NCI-H1417 (cell line): ENCODE measurements around the gene SESN3.
"Not testable (repeated sequence)": the region's sequence is repeated elsewhere in the genome, so short reads cannot be mapped to it uniquely, and the experiment has no call there.

Source experiments
- DNase-seq, 3 experiments: peaks; one replicate each; lab custom pipeline; 2025; lab: John Stamatoyannopoulos, UW

SESN3 gene, protein sequence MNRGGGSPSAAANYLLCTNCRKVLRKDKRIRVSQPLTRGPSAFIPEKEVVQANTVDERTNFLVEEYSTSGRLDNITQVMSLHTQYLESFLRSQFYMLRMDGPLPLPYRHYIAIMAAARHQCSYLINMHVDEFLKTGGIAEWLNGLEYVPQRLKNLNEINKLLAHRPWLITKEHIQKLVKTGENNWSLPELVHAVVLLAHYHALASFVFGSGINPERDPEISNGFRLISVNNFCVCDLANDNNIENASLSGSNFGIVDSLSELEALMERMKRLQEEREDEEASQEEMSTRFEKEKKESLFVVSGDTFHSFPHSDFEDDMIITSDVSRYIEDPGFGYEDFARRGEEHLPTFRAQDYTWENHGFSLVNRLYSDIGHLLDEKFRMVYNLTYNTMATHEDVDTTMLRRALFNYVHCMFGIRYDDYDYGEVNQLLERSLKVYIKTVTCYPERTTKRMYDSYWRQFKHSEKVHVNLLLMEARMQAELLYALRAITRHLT

DNA sequence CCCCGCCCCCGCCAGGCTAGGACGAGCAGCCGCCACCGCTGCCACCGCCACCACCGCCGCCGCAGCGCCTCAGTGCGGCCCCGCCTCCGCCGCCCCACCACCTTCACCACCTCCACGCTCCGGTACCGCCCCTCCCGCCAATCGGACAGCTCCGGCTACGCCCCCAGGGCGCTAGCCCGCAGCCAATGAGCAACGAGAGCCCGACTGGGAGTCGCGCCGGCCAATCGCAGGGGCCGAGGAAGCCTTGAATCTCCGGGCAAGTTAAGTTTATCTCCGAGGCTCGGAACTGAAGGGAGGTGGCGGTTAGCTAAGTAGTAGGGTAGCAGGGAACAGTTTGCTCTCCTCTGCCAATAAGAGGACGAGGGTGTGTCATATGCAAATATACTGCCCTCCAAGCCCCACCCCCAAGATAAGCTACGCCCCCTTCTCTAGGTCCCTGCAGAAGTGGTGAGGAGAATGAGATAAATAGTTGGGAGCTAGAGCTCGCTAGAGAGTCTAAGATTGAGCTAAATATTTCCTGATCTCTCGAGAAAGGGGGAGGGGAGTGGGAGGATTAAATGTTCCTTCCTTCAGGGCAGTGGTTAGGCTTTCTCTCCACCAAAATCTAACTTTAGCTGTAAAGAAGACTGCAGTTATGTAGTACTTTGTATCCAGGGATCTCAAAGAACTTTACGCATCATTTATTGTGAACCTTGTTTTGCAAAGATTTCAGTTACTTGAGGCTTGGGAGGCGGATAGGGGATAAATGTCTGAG lies at the start of gene SESN3:
TSS of gene SESN3 (minus strand) at position 76 of the 754 bp plus-strand sequence. CDS start 342 bp downstream, outside the sequence.
- DNase-seq, result peak; percentile 97 to 100 (median 99)

DNA sequence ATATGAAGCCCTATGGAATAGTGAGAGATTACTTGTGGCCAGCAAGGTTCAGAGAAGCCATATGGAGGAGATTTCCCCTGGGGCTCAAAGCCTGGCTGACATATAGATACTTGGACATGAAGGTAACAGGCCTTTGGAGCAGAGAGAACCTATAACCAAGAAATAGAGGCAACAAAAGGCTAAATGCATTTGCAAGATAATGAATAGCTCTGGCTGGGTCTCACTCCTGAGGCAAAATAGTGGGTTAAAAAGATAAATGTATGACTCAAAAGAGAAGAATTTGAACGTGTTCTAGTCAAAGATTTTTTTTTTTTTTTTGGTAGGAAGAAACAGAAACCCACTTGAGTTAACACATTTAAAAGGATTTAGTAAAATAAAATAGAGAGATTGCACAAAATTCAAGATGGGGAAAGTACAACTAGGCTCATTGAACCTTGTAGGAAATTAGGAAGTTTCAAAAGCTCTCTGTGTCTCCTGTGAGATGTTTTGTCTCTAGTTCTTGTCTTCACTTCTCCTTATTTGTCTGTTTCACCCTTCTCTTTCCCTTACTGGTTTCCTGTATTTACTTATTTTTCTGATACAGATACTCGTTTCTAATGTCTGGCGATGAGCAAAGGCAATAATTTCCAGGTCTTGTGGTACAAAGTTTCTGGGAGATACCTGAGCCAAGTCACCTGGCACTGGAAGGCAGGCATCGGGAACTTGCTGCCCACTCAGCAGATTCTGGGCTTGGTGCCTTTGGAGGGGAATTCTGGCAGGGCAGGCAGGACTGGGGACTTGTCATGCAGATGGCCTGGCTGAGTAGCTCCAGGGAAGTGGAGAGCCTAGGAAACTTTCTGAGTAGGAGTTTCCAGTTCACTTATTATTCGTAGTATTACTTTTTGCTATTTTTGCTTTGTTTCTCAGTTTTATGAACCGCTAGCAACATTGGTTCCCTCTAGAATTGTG lies 49.2 kb upstream of the SESN3 start:
- no peak for DNase-seq

DNA sequence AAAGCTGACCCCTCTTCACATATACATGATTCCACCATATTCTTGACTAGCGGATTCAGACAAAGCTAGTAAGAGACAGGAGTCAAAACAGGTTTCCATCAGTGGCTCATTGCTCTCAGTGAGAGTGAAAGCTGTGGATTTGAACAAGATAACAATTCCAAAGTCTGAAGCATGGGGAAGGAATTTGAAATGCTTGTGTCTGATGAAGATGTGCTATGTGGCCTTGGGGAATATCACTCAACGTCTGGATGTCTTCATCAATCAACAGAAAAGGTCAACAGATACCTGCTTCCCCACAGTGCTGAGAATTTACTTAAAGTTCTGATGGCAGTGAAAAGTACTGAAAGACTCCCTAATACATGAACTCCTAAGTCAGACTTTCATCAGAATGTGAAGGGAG lies 46.9 kb upstream of the SESN3 start:
- no peak for DNase-seq

DNA sequence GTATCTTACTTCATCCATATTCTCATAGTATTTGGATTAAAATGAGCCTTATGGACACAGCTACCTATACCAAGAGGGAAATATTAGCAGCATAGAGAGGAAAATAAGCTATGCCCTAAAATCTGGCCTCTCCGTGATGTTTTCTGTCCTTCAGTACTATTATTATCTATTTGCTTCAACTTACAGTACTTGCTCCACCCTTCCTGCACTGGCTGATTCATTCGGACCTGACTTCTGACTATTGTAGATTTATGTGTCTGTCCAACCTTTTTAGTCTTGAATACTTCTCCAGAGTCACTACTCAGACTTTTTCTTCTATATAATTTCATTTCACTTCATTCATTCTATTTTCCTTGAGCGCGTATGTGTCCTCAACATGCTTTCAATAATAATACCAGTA lies 45.1 kb upstream of the SESN3 start:
- no peak for DNase-seq

DNA sequence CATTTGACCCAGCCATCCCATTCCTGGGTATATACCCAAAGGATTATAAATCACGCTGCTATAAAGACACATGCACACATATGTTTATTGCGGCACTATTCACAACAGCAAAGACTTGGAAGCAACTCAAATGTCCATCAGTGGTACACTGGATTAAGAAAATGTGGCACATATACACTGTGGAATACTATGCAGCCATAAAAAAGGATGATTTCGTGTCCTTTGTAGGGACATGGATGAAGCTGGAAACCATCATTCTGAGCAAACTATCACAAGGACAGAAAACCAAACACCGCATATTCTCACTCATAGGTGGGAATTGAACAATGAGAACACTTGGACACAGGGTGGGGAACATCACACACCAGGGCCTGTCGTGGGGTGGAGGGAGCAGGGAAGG lies 42.6 kb upstream of the SESN3 start:
- not testable (repeated sequence) for DNase-seq

DNA sequence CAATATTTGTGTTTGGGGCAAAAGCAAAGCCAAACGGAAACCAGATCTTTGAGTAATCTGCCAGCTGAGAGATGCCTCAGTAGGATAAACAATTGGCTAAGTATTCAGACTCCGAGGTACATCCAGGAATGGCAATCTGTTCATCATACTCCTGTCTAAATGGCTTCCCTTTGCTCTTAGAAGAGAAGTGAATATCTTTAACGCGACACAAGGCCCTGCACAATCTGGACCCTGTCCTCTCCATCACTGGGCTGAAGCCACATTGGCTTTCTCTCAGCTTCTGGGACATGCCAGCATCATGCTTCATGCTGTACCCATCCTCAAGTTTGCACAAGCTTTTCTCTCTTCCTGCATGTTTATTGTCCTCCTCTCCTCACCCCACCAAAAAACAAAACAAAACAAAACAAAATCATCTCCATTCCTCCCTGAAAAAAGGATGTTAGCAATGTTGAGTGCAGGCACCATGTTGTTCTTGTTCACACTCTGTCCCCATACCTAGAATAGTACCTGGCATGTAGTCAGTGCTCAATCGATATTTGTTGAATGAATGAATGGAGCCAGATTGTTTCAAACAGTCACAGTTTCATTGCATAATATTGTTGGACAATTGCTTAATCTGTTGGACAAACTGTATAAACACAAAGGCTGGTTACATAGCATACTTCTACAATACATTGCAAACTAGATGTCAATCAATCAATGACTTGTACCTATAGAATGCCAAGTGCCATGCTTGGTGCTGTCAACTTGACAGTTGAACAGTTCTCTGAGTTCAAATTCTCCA lies 38.2 kb upstream of the SESN3 start:
- DNase-seq, result no peak

DNA sequence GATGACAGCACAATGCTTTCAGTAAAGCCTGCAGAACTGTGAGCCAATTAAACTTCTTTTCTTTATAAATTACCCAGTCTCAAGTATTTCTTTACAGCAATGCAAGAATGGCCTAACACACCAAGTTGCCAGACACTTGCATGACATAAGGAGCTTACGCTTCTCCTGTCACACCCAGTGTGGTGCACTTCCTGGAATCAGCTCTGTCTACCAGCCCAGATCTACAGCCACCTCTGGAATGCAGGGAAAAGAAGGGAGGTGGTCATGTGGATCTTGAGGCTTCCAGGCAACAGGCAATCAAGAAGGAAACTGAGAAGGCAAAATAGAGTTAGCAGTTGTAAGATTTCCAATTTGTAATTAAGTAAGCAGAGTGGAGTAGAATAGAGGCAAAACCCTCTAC lies 37.4 kb upstream of the SESN3 start:
- no peak for DNase-seq

DNA sequence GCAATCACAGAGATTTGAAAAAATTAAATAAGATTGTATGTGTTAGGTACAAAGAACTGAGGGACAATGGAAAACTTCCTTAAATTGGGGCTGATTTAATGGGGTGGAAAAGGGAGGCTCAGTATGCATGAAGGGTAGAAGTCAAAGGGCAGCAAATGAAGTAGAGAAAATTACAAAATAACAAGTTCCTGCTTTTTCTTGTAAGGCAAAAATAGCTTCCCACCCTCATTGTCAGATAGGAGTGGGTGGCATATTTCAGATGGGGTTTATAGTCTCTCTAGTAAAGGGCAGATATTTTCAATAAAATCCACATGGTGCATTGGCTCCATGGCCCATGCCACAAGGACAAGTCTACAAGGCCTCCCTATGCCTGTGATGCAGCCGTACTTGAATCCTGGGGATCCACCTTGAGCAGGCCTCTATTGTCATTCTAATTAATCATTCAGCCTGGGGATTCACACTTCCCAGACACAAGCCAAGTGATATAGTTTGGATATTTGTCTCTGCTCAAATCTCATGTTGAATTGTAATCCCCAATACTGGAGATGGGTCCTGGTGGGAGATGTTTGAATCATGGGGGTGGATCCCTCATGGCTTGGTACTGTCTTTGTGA lies 36.7 kb upstream of the SESN3 start:
- no peak for DNase-seq

DNA sequence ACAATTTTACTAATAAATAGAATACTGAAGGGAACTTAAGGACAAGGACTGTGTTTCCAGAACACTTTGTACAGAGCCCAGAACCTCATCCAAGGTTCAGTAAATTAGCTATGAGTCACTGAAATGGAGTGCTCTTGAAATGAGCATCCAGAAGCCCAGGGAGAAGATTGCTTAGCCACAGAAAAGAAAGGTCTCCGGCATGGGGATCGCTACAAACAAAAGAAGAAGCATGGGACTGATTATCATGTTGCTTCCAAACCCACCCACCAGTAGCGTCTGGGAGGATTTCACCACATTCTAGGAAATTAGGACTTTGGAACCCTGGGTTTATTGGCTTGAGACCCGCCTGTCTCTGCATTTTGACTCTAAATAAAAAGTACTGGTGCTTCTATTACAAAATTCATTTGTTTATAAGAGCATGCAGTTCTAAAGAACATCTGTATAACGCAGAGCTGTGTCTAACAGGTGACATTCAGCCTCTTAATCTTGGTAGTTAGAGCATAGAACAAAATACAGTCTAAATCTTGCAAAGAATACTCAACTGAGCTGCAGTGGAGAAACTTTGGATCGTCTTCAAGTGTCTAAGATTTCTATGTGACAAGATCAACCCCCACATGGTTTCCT lies 35.9 kb upstream of the SESN3 start:
- DNase-seq, result peak in 1 of 3 experiments; percentile 16

DNA sequence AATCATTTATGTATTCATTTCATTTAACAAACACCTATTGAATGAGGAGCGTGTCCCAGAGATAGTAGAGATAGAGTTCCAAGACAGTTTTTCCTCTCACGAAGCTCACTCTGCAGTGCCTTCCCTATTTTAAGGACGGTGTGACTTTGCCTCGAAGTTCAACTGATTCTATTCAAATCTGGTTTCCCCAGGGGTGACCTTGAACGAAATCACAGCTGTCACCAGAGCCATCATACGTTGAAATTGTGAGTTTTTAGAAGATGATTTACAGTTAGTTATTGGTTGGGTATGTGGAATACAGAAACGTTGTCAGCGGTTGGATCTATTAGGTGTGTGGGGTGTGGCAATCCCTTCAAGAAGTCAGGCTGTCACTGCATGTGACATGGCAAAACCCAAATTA lies 33.9 kb upstream of the SESN3 start:
- DNase-seq, result peak in 1 of 3 experiments; percentile 27

DNA sequence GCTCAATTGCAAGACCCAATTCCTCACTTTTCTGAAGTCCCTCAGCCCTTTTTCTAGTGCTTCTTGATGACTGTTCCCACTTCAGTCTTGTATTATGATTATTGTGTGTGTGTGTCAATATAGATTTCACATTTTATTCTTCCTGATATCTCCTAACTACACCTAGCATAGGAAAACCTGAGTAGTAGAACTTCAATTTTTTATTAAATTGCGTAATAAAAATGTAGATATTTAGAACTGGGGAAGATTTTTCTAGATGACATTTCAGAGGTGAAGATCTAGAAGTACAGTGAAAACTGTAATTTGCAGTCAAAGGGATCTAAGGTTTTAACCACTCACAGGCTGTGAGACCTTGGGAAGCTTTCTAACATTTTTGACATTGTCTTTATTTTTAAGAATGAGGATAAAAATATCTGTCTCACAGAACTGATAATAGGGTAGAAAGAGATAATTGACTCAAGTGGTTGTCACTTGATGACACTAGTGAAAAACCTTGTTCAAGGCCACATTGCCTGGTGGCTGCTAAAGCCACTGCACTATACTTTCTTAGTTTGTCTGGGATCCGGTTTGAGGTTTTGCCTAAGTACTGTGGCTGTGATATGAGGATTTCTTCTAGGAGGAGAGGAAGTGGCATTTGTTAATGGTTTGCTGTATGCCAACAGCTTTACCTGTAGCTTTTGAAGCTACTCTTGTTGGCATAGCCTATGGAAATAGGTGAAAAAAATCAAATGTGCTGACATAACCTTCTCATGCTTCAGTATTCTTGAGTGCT lies 32.2 kb upstream of the SESN3 start:
- peak in 1 of 3 experiments; percentile 59 for DNase-seq

DNA sequence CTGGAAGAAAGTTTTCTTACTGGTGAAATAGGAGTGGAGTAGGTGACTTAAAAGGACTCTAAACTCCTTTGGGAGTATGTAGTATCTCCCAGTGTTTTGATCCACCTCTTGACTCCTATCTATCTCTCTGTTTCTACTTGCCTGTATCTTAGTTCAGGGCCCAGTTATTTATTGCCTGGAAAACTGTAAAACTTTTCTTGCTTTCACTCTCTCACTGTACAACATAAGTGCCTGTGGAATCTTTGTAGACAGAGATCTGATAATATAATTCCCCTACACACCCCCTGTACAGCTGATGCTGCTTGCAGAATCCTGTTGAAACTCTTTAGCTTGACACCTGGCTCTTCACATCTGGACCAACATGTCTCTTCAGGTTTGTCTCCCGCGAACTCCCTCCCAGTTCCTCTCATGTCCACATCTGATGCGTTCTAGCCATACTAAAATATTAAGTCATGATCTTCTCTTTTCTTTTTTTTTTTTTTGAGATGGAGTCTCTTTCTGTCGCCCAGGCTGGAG lies 26.5 kb upstream of the SESN3 start:
- no peak for DNase-seq

DNA sequence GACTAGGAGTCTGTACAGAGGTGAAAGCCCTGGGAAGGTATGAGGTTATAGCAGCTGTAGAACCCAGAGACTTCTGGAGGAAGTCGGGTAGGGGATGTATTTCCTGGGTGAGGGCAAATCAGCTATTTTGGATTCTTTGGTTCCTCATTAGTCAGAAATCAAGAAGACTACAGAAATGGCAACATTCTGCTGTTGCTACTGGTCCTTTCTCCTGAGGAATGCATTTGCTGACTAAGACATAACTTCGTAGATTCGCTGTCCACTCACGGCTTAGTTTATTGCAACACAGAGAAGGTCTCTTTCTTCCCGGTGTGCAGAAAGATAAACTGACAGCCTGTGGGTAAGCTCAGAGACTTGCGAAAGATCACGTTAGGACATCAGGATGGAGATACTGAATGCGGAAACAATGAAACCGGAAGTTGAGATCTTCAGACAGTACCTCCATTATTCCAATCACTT lies 25.3 kb upstream of the SESN3 start:
- DNase-seq, result no peak

DNA sequence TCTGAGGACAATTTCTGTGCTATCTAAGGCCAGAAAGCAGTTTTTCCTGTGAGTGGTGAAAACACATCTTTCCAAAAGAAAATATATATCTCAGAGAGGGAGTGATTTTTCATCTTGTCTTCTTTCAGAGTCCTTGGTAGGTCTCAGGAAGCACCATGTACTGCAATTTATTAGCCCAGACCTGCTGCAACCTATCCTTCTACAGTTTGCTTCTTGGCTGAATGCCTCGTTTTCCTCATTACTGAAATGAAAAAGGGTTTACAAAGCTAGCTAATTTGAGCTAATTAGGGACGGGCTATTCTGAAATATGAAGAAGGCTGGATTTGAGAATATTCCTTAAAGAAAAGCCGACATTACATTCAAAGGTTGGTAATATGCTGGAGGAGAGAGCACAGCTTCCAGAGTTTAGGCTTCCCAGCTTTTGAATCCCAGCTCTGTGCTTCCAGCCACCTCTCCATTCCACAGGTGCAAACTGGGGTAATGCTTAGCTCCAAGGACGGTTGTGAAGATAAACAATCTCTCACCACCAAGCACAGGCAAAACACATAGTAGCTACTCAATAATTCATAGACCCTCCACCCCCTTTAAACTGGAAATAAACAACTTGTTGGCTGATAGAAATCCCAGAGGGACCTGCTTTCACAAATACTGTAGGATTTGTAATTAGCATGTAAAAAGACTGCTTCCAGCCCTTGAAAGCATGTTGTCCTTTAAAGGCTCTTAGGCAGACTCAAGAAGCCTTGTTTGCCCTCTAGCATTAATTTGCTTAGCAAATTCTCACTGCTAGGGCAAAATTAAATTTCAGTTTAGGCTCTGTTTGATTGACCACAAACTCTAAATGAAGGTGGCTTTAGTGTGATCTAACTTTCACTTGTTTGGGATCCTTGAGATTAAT lies 24.5 kb upstream of the SESN3 start:
- DNase-seq, result peak in 2 of 3 experiments; percentile 31 to 40

DNA sequence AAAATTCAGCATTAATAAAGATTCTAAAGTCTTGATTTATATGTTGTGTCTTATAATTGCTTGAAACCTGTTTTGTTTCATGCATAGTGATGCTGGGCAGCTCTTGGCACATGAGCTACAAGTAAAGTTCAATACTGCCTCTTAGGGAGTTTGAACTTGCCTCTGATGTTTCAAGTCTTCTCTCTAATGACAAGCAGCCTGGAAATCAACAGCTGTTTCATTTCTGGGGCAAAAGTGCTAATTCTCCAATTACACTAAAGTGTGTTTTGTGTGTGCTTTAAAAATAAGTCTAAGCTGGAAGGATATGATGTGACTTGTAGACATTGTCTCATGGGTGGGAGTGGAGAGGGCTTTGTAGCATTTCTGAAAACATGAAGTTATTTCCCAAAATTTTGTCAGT lies 23.7 kb upstream of the SESN3 start:
- no peak for DNase-seq

DNA sequence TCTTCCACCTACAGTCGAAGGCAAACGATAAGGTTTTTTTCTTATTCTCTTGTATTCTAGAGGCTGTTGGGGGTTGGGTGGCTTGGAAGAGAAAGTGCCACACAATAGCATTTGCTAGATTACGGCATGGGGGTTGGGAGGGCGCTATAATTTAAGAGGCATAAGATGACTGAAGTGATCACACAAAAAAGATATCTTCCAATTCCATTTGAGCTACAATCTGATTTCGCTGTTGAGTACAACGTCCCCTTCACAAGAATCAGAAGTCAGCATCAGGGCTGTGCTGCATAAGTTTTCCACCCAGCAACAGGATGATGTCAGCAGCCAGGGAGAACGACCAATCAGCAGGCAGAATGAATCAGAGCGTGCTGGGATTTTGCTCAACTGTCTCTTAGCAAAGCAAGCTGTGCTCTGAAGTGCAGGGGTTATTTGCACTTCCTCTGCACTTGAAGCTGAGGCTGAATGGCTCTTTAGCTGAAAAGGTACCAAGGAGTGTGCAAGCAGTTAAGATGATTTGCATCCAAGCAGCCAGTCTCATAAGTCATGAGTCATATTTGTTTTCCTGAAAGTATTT lies 23.2 kb upstream of the SESN3 start:
- DNase-seq, result peak; percentile 91 to 98 (median 95)

DNA sequence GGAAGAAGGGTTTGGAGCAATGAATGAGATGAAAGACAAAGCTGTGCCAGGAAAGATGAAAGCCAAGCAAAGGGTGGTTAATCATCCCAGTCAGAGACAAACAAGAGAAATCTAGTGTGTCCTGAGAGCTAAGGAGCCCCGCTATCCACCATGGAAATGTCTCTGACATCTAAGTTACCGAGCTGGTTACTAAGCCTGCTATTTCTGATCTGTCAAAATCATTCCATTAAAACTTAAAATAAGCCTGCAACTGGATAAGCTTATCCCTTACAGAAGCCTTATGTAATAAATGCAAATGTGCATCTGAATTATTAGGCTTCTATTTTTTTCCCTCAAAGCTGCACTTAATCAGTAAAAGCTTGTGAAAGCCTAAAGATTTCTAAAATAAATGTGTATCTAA lies 22.1 kb upstream of the SESN3 start:
- no peak for DNase-seq

DNA sequence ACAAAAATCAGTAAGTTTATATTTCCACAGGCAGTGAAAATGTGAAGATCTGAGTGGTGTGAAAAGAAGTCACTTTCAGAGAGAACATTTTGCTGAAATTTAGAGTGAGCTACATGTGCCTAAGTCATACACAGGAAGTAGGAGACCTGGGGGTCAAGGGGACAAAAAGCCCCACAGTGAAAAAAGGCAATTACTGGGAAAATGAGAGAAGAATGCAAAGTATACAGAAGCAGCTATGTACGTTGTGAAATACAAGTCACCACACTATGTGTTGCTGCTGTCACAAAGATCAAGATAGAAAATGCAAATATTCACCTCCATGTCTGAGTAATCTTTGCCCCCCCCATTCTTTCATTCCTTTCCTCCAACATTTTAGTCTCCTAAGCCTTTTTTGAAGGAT lies 21.6 kb upstream of the SESN3 start:
- DNase-seq, result no peak
